Spinal cord (tissue), 10 donors: ENCODE results near the gene SEC14L2. TPM values are rescaled to one million over a fixed set of nuclear protein-coding genes. Genes with fewer than 3 reads are reported as not detected.
A peak's percentile ranks its signal among the peaks of the same experiment; 100 is the strongest.

Experiments
- DNase-seq, 6 donors: peaks; one replicate each; pipeline versions ENCODE4 v3.0.0 to v3.0.0-alpha.2; 2013 to 2015; ENCODE audit warnings: low spot score in 6 of 6, low read depth in 4 of 6
- H3K27ac ChIP-seq: one replicate; pipeline ENCODE4 v1.5.1; 2013; ENCODE audit warnings: low read depth, low read length, control low read depth
- H3K27me3 ChIP-seq: one replicate; pipeline ENCODE4 v1.6.1; 2013; ENCODE audit warnings: low read length; ENCODE audit not compliant: control insufficient read depth, insufficient read depth
- H3K36me3 ChIP-seq: one replicate; pipeline ENCODE4 v1.6.1; 2013; ENCODE audit warnings: low read length; ENCODE audit not compliant: control insufficient read depth, insufficient read depth
- H3K4me1 ChIP-seq: one replicate; pipeline ENCODE4 v1.6.1; 2013; ENCODE audit warnings: low read length; ENCODE audit not compliant: control insufficient read depth, insufficient read depth
- H3K4me3 ChIP-seq: one replicate; pipeline ENCODE4 v1.5.1; 2013; ENCODE audit warnings: low read depth, low read length, control low read depth
- H3K9me3 ChIP-seq: one replicate; pipeline ENCODE4 v1.6.1; 2013; ENCODE audit warnings: low read length; ENCODE audit not compliant: control insufficient read depth, insufficient read depth
- WGBS: methylation state at CpG from one replicate; pipeline ENCODE4 v1.1.5; 2013; ENCODE audit warnings: missing lambda C conversion rate; ENCODE audit not compliant: insufficient coverage; 5-methylcytosine and 5-hydroxymethylcytosine counted together
- polyA plus RNA-seq, 2 donors: library from polyadenylated mRNA; unstranded; fragments of 120-200 nt; gene quantifications; one replicate each; pipeline ENCODE4 v1.2.1, GENCODE V29; 2013; ENCODE audit not compliant: insufficient read length in 2 of 2
- total RNA-seq, 2 donors: library from RNA; depleted of rRNA in 1 of 2; stranded (reverse); fragments of 120-200 nt in 1 of 2; fragments of >200 nt in 1 of 2; gene quantifications; one replicate each; pipeline versions ENCODE4 v1.2.3 to v1.2.4, GENCODE V29; 2013 to 2014
- donor health status: healthy.

Gene SEC14L2
- total and polyA plus RNA-seq, 4 donors: 11.2 to 22.3 (median 17.9) TPM

DNA sequence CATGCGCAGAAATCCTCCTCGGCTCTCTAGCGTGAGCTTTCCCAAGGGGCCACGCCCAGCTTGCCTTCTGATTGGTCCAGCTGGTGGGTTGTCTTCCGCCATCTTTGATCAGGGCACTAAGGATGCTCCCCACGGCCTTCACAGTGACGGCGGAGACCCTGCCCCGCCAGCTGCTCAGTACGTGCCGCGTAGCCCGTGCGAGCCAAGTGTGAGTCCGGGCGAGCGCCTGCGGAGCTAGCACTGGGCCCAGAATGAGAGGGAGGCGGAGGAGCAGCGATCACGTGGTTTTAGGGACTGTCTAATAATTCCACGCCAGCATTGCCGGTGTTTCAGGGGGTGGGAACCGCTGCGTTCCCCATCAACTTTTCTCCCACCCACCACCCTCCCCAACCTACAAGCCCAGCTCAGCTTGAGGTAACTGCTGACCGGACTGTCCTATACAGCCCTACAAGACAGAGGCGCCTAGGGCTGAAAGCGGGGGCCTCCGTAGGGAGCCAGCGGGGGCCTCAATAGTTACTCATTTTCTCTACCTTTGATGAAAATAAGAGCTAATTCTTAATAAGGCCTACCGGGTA is 27.2 kb downstream of the SEC14L2 start:
- Histone ChIP-seq H3K27ac (peak overlapping the region; percentile 98), H3K9me3 (no peaks in the 10 kb centered on the region), H3K4me1 (peaks cover 60% of the 10 kb centered on the region), H3K27me3 (no peaks in the 10 kb centered on the region), H3K4me3 (peak overlapping the region; percentile 65), H3K36me3 (peaks cover 19% of the 10 kb centered on the region)
- peak; percentile 99 to 100 (median 100) for DNase-seq
- WGBS: under 1% methylated on average over 26 of the region's 31 CpGs

DNA sequence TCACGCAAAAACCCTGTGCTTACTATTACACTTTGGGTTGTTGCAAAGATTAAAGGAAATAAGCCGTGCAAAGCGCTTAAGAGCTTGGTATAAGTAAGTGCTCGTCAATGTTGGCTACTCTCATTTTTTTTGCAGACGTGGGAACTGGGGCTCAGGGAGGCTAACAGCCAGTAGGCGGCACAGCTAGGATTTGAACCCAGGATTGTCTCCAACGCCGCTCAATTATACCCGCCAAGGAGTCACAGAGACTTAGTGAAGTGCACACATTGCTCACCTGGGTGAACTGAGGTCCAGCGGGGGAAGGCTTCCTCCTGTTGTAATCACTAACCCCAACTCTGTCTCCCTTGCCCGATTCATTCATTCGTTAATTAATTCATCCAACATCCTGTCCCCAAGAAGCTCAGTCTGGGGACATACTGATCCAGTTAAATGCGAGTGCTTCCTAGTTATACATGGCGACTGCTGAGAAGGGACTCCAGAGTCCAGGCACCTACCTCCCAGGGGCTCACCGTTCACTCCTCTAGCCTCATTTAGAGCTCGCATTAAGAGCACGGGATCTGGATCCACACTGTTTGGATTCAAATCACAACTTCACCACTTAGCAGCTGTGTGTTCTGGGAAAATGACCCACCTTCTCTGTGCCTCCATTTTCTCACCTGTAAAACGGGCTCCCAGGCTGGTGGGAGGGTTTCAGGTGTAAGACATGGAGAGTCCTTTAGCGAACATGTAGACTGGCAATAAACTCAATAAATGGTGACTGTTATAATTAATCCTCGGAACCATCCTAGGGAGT is 27.9 kb downstream of the SEC14L2 start:
- Histone ChIP-seq H3K36me3 (peaks cover 25% of the 10 kb centered on the region), H3K9me3 (no peaks in the 10 kb centered on the region), H3K4me1 (peaks cover 56% of the 10 kb centered on the region), H3K27me3 (no peaks in the 10 kb centered on the region), H3K4me3 (peak overlapping the region; percentile 69), H3K27ac (peak overlapping the region; percentile 98)
- DNase-seq: no peak
- WGBS: 32% methylated on average over 14 of the region's 20 CpGs

- no peak for DNase-seq
- Histone ChIP-seq H3K27me3 (no peaks in the 10 kb centered on the region), H3K27ac (peak overlapping the region; percentile 63), H3K4me3 (peak overlapping the region; percentile 69), H3K4me1 (peaks cover 51% of the 10 kb centered on the region), H3K36me3 (peaks cover 21% of the 10 kb centered on the region), H3K9me3 (no peaks in the 10 kb centered on the region)
- WGBS: 14% methylated on average over 7 of the region's 9 CpGs
Observed at GRCh38 chr22:30425327-30425615, 28.5 kb downstream of the SEC14L2 start.

GRCh38 chr22:30425616-30426387 is 29.0 kb downstream of the SEC14L2 start, which contains the start of gene MTFP1:
Gene MTFP1, plus strand, starts transcription at chr22:30425768. Its CDS starts 112 bp downstream, at chr22:30425880.
- WGBS: under 1% methylated on average over 57 of the region's 61 CpGs
- no peaks in the 10 kb centered on the region for H3K9me3 ChIP-seq
- peak within 1 kb of the TSS; percentile 69 for H3K4me3 ChIP-seq
- peak in 3 of 6 donors; percentile 62 to 91 (median 88) for DNase-seq
- peaks cover 51% of the 10 kb centered on the region for H3K4me1 ChIP-seq
- no peaks in the 10 kb centered on the region for H3K27me3 ChIP-seq
- peak within 1 kb of the TSS; percentile 98 for H3K27ac ChIP-seq
- peaks cover 21% of the 10 kb centered on the region for H3K36me3 ChIP-seq

DNA sequence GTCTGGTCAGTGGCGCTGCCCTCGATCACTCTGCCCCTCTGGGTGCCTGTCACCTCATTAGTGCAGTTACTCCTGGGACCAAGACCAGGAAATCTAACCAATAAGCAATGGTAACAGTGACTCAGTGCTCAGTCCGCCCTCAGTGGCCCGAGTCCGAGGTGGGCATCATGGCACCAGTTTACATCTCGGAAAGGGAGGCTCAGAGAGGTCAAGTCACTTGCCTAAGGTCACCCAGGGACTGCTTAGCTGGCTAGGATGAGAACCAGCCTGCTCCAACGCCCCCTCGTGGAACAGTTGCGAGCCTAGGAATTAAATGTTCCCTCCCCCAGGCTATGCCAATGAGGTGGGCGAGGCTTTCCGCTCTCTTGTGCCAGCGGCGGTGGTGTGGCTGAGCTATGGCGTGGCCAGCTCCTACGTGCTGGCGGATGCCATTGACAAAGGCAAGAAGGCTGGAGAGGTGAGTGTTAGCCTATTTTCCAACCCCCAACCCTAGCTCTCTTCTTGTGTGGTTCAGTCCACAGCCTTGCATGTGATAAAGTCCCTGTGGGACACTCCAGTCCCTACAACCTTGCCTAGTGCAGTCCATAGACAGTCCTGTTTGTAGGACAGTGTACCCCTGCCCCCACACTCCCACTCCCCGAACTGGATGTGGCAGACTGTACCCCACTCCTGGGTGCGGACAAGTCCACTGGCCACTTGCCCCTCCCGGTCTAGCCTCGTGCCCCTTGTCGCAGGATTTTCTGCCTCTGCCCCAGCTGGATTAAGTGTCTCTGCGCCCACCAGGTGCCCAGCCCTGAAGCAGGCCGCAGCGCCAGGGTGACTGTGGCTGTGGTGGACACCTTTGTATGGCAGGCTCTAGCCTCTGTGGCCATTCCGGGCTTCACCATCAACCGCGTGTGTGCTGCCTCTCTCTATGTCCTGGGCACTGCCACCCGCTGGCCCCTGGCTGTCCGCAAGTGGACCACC is 29.9 kb downstream of the SEC14L2 start:
- peaks cover 51% of the 10 kb centered on the region for H3K4me1 ChIP-seq
- H3K9me3 ChIP-seq: no peaks in the 10 kb centered on the region
- H3K4me3 ChIP-seq: peak overlapping the region; percentile 69
- DNase-seq: peak in 2 of 6 donors; percentile 86 to 87
- H3K27ac ChIP-seq: no peak overlapping the region
- 61% methylated on average over 23 of the region's 29 CpGs for WGBS
- no peaks in the 10 kb centered on the region for H3K27me3 ChIP-seq
- H3K36me3 ChIP-seq: peaks cover 21% of the 10 kb centered on the region

DNA sequence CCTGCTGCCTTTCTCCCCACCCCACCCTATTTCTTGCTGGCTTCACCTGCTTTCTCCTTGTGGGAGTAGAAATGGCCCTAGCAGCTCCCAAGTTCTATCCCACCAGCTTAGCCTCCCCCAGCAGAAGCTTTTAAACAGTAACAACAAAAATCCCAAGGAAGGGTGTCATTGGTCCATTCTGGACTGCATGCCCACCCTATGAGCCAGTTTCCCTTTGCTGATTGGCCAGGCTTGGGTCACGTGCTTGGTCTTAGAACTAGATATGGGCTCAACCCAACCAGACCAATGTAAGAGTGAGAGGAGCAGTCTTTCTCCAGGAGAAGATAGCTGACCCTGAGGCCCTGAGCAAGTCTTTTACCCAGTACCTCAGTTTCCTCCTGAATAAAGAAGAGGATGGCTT is 31.1 kb downstream of the SEC14L2 start:
- Histone ChIP-seq H3K27me3 (no peaks in the 10 kb centered on the region), H3K4me1 (peaks cover 41% of the 10 kb centered on the region), H3K36me3 (peaks cover 21% of the 10 kb centered on the region), H3K9me3 (no peaks in the 10 kb centered on the region), H3K27ac (no peak overlapping the region), H3K4me3 (no peak overlapping the region)
- WGBS: no CpG with 5 or more reads among the region's 1 CpG
- DNase-seq: peak in 1 of 6 donors; percentile 11

DNA sequence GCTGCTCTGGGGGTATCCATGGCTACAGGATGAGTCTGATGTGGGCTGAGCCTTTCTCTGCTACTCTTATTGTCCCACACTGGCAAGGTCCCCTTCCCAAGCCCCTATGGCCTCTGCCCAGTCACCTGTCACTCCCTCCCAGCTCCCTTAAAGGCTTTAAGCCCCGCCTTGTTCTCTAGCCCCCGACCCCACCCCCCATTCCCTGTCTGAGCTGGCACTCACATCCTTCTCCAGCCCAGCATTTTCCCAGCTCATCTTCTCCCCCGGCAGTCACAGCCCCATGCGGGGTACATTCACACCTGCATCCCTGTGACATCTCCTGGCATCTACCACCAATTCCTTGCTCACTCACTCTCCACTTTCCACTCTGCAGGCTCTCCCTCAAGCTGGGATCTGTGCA is 33.1 kb downstream of the SEC14L2 start:
- 50% methylated on average over 4 of the region's 4 CpGs for WGBS
- peaks cover 23% of the 10 kb centered on the region for H3K4me1 ChIP-seq
- no peak for DNase-seq
- H3K9me3 ChIP-seq: no peaks in the 10 kb centered on the region
- H3K27me3 ChIP-seq: no peaks in the 10 kb centered on the region
- H3K27ac ChIP-seq: no peak overlapping the region
- H3K4me3 ChIP-seq: no peak overlapping the region
- peaks cover 21% of the 10 kb centered on the region for H3K36me3 ChIP-seq

- Histone ChIP-seq H3K27me3 (no peaks in the 10 kb centered on the region), H3K36me3 (peaks cover 21% of the 10 kb centered on the region), H3K4me3 (no peak overlapping the region), H3K9me3 (no peaks in the 10 kb centered on the region), H3K4me1 (peaks cover 21% of the 10 kb centered on the region), H3K27ac (no peak overlapping the region)
- WGBS: 75% methylated on average over 2 of the region's 4 CpGs
- no peak for DNase-seq
Observed at GRCh38 chr22:30430933-30431332, 34.1 kb downstream of the SEC14L2 start.

DNA sequence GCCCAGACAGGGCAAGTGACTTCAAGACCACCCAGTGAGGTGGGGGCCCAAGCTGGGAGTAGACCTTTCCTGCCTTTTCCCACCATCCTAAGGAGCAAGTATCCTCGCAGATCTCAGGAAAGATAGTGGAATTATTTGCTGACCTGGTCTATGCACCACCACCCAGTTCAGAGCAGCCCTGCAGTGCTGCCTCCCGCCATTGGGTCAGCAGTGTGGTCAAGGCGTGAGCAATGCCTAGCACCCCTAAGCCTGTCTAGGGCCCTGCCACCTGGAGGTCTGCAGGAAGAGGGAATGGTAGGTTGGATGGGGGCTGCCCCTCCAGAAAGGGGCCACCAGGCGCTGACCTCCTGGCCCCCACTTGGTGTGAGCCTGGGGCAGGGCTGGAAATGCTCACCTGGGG is 35.3 kb downstream of the SEC14L2 start:
- no peak overlapping the region for H3K27ac ChIP-seq
- DNase-seq: no peak

More for the DNA sequence above, 35.3 kb downstream of the SEC14L2 start:
- H3K9me3 ChIP-seq: no peaks in the 10 kb centered on the region
- no peaks in the 10 kb centered on the region for H3K27me3 ChIP-seq
- H3K4me3 ChIP-seq: no peak overlapping the region
- H3K36me3 ChIP-seq: peaks cover 18% of the 10 kb centered on the region
- WGBS: 93% methylated on average over 2 of the region's 4 CpGs
- H3K4me1 ChIP-seq: peaks cover 10% of the 10 kb centered on the region
